Colon (tissue), 2 donors: ENCODE measurements around the gene PNLDC1.
"Not testable (repeated sequence)": the region's sequence is repeated elsewhere in the genome, so short reads cannot be mapped to it uniquely, and the experiment has no call there.

Experiments
- FAIRE-seq: peaks from 2 replicates; lab custom pipeline; 2012; peaks lifted over from hg19 to GRCh38; lab: Jason Lieb, UNC
- donor health status: control.
- donor health status: control.

Gene PNLDC1

GRCh38 chr6:159819932-159820640 lies 20.0 kb downstream of the PNLDC1 start:
- no peak for FAIRE-seq

GRCh38 chr6:159821122-159821521 lies 21.0 kb downstream of the PNLDC1 start:
- no peak for FAIRE-seq

- no peak for FAIRE-seq
Measured at GRCh38 chr6:159821726-159822125, 21.6 kb downstream of the PNLDC1 start.

GRCh38 chr6:159823953-159824352 lies 23.9 kb downstream of the PNLDC1 start:
- no peak for FAIRE-seq

- FAIRE-seq = not testable (repeated sequence)
Measured at GRCh38 chr6:159824690-159825089, 24.6 kb downstream of the PNLDC1 start.

- no peak for FAIRE-seq
Measured at GRCh38 chr6:159826004-159826403, 25.9 kb downstream of the PNLDC1 start.

GRCh38 chr6:159826968-159827647 lies 27.0 kb downstream of the PNLDC1 start:
- FAIRE-seq = no peak

- FAIRE-seq = no peak
Measured at GRCh38 chr6:159828074-159828473, 28.0 kb downstream of the PNLDC1 start.

- no peak for FAIRE-seq
Measured at GRCh38 chr6:159829526-159829925, 29.4 kb downstream of the PNLDC1 start.

GRCh38 chr6:159830501-159831372 lies 30.7 kb downstream of the PNLDC1 start:
- FAIRE-seq = no peak

- no peak for FAIRE-seq
Measured at GRCh38 chr6:159831373-159831679, 31.2 kb downstream of the PNLDC1 start.

- FAIRE-seq = no peak
Measured at GRCh38 chr6:159832946-159833345, 32.9 kb downstream of the PNLDC1 start.

- no peak for FAIRE-seq
Measured at GRCh38 chr6:159833556-159833955, 33.5 kb downstream of the PNLDC1 start.

GRCh38 chr6:159833997-159834603 lies 34.0 kb downstream of the PNLDC1 start:
- no peak for FAIRE-seq

- FAIRE-seq = no peak
Measured at GRCh38 chr6:159836718-159837490, 36.8 kb downstream of the PNLDC1 start.

GRCh38 chr6:159837511-159837910 lies 37.4 kb downstream of the PNLDC1 start:
- no peak for FAIRE-seq

GRCh38 chr6:159838020-159838744 lies 38.1 kb downstream of the PNLDC1 start:
- no peak for FAIRE-seq

GRCh38 chr6:159842035-159842434 lies 42.0 kb downstream of the PNLDC1 start:
- no peak for FAIRE-seq

GRCh38 chr6:159844737-159845645 lies 44.9 kb downstream of the PNLDC1 start:
- no peak for FAIRE-seq

GRCh38 chr6:159848552-159848951 lies 48.5 kb downstream of the PNLDC1 start:
- not testable (repeated sequence) for FAIRE-seq
